NCI-H526 (cell line): ENCODE results near the gene ZNF488.
A peak's percentile ranks its signal among the peaks of the same experiment; 100 is the strongest.
"Not testable (repeated sequence)": the region's sequence is repeated elsewhere in the genome, so short reads cannot be mapped to it uniquely, and the experiment has no call there.

Source experiments
- DNase-seq, 2 experiments: peaks; one replicate each; lab custom pipeline; 2025; lab: John Stamatoyannopoulos, UW

ZNF488 gene

DNA sequence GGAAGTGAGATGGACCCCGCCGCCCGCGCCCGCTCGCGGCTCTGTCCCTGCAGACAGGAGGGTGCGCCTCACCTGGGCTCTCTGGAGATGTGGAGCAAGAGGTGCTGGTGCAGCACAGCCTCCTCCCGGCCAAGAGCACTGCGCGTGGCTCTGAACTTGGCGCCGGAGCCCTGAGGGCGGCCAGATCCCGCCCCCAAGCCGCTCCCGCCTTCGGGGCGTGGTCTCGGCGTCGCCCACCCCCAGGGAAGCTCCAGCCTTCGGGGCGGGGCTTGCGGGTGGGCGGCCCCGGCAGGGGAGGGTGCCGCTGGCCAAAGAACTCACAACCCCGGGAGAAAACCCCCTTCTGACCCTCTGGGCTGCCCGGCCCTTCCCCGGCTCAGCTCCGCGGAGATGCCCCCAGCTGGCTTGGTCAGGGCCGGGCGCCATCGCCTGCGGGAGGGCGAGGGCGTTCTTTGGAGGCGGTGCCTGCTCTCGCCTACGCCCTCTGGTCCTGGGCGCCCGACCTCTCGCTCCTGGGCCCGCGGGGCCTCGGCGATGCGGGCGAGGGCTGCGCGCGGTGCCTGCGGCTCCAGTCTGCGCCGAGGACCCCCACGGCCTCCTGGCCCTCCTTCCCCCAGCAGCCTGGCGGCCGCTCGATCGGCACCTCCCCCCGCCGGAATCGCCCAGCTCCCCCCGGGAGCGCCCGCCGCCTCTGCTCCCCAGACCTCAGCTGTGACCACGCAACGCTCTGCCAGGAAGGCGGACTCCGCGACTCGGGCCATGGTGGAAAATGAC, at the start of gene ZNF488:
ZNF488 (minus strand) TSS at position 146 of the 774 bp plus-strand sequence. CDS start 15,464 bp downstream, outside the sequence.
- peak; percentile 28 to 84 for DNase-seq

- DNase-seq: no peak
Measured at GRCh38 chr10:47425813-47426419, 41.8 kb upstream of the ZNF488 start.

GRCh38 chr10:47424231-47424630, 40.1 kb upstream of the ZNF488 start:
- no peak for DNase-seq

DNA sequence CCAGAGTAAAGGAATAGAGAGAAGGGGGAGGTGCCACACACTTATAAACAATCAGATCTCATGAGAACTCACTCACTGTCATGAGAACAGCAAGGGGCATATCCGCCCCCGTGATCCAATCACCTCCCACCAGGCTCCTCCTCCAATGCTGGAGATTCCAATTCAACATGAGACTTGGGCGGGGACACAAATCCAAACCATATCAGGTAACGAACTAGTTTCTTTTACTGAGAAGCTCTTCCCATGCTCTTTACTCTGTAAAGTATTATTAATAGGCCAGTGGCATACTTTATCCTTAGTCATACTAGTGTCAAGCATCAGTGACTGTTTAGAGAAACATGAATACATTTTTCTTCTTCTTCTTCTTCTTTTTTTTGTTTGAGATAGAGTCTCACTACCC, 39.4 kb upstream of the ZNF488 start:
- DNase-seq: no peak

DNA sequence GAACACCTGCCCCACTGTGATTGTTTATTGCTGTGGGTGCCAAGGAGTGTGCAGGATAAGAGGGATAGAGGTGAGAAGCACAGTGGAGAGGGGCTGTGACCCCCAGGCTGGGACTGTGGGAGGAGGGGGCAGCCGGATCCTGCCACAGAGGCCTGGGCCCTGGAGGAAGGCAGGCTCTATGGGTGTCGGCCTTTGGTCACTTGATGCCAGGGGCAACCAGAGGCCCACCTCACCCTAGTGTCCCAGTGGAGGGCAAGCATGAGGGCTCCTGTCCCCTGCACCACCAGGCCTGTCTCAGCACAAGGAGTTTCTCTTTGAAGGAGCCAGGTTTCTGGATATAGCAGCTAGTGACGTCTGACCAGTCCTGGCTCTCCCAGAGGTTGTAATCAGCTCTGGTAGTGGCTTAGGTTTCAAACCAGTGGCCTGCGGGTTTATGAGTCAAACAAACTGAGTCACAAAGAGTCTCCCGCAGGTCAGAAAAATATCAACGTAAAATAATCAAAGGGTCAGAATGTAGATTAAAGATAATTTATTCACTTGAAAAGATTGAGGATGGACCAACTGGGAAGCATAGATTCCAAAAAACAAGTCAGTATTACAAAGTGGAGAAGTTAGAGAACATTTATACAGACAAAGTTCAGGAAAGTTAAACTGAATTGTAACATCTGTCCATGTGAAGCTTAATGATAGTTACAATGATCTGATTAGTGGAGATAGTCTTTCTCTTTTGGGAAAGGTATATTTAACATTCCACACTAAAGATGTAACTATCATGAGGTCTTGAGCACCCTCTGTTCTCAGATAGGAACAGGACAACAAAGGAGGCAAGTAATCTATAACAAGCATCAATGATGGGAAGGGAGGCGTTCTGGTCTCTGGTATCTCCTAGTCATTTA, 37.2 kb upstream of the ZNF488 start:
- no peak for DNase-seq

- no peak for DNase-seq
Measured at GRCh38 chr10:47420305-47421056, 36.4 kb upstream of the ZNF488 start.

- DNase-seq: no peak
Measured at GRCh38 chr10:47419421-47419820, 35.3 kb upstream of the ZNF488 start.

GRCh38 chr10:47418966-47419365, 34.9 kb upstream of the ZNF488 start:
- no peak for DNase-seq

DNA sequence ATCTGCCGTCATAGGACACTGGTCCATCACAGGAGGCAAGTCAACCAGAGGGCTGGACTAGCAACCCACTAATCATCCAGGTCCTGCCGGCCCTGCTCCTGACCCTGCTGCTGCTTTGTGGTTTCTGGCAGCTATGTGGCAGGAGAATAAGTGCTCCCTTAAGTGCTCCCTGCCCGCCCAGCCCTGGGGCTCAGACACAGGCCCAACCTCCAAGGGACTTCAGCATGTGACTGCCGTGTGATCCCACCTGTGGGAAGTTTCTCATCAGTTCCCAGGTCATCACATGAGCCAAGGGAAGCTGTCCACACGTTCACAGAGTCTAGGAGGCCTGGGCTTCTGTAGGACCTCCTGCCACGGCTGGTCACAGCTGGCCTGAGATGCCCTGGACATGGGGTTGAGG, 34.2 kb upstream of the ZNF488 start:
- DNase-seq: no peak

DNA sequence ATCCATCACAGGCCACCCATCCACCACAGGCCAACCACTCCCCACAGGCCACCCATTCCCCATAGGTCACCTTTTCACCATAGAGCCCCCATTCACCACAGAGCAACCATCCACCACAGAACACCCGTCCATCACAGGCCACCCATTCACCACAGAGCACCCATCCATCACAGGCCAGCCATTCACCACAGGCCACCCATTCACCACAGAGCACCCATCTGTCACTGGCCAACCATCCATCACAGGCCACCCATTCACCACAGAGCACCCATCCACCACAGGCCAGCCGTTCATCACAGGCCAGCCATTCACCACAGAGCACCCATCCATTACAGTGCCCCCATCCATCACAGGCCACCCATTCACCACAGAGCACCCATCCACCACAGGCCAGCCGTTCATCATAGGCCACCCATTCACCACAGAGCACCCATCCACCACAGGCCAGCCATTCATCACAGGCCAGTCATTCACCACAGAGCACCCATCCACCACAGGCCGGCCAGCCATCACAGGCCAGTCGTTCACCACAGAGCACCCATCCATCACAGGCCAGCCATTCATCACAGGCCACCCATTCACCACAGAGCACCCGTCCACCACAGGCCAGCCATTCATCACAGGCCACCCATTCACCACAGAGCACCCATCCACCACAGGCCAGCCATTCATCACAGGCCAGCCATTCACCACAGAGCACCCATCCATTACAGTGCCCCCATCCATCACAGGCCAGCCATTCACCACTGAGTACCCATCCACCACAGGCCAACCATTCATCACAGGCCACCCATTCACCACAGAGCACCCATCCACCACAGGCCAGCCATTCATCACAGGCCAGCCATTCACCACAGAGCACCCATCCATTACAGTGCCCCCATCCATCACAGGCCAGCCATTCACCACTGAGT, 32.5 kb upstream of the ZNF488 start:
- not testable (repeated sequence) for DNase-seq

- DNase-seq: no peak
Measured at GRCh38 chr10:47415520-47416304, 31.6 kb upstream of the ZNF488 start.

- no peak for DNase-seq
Measured at GRCh38 chr10:47414752-47415519, 30.8 kb upstream of the ZNF488 start.

DNA sequence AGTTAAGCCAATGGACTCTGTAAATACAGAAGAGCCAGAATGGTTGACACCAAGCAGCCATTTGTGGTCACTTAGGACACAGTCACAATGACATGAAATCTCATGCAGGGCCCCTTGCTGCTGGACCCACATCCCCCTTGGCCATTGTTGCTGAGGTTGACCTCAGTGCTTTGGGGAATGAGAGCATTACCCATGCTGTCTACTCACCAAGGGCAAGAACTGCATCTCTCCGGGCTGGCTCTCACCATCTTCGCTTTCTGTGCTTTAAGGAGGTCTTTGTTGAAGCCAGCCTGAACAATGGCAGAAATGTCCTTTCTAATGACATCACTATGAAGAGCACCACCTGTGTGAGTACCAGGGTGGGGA, 30.1 kb upstream of the ZNF488 start:
- DNase-seq: no peak

- no peak for DNase-seq
Measured at GRCh38 chr10:47413531-47414226, 29.6 kb upstream of the ZNF488 start.

DNA sequence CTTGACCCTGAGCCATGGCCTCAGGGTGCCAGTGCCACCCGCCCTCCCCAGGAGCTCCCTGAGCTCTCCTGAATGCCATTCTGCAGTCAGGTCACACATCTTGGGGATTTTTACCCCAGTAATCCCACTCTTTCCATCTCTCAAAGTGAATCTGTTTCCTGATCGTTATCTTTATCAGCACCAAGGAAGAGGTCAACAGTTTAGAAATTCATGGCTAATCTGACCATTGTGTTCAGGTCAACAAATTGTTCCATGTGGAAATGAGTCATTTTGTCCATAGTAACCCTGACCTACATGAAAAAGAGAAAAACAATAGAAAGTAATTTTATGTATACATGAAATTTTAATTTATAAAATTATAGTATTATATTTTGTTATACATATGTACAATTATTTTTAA, 28.8 kb upstream of the ZNF488 start:
- no peak for DNase-seq

GRCh38 chr10:47412177-47412730, 28.2 kb upstream of the ZNF488 start:
- no peak for DNase-seq

GRCh38 chr10:47410862-47411261, 26.8 kb upstream of the ZNF488 start:
- no peak for DNase-seq

GRCh38 chr10:47410271-47410670, 26.2 kb upstream of the ZNF488 start:
- DNase-seq: no peak
